ENCODE data around the gene JHY. TPM values are rescaled to one million over a fixed set of nuclear protein-coding genes. Genes with fewer than 3 reads are reported as not detected.

JHY gene
- total and polyA plus RNA-seq, 2 donors (not counting 1 experiment from before 2014, with no cell fraction given): 2.3 to 5.1 TPM

DNA sequence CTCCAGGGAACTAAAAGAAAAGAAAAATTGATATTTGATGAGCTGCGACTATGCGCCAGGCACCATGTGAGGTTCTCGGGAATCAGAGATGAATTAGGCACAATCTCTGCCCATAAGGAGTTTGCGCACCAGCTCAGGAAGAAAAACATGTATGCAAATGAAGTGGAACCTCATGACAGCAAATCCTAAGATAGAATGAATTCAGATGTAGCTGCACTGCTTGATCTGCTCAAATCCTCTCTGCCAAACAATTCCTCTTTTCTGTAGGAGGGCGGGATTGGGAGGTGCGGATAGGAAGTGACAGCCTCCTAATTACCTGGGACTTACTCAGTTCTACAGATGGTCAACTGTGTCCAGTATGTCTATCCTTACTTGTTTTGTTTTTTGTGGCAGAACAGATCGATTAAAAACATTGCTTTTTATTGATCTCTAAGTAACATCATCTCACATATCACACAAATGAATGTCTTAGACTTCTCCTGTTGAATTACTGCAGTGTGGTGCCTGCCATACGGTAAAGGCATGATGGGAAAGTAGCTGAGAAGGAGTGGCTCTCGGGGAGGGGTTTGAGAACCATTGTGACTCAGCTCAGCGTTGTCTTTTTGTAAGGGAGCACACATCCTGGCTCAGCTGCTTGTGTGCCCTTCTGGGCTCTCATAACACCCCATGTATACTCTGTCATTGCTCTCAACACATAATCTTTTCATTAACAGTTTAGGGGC, 30.3 kb upstream of the JHY start:
- no peaks in the 10 kb centered on the region for H3K27me3 ChIP-seq (replicated peaks in 1 of 4; ENCODE audit: control extremely low read depth in 1 of 4, control insufficient read depth in 3 of 4, insufficient read depth in 4 of 4, low read length in 3 of 4)
- peak overlapping the region; percentile 34 to 59 for H3K27ac ChIP-seq (ENCODE audit: low read length in 2 of 2)
- CTCF ChIA-PET: interaction anchor here (0.7 to 9.1 kb wide), 24 partner anchors 8 to 276 kb away, joined by 3 to 319 read pairs (median 23); partner anchors contain the start of gene UBASH3B
- no peaks in the 10 kb centered on the region for H4K20me1 ChIP-seq (ENCODE audit: control insufficient read depth, insufficient read depth, low read length, poor library complexity, severe bottlenecking)
- peaks cover 14 to 30% of the 10 kb centered on the region in 2 donors for H3K4me1 ChIP-seq (ENCODE audit: control insufficient read depth in 2 of 2, insufficient read depth in 2 of 2, low read length in 2 of 2)
- ATAC-seq (ENCODE audit: low read depth) (no peak), DNase-seq (peak; percentile 15)
- no peaks in the 10 kb centered on the region for H3K9me3 Mint-ChIP-seq (ENCODE audit: insufficient read depth)
- peak overlapping the region; percentile 78 for H3K4me3 Mint-ChIP-seq
- H3K79me2 ChIP-seq (ENCODE audit: control insufficient read depth, insufficient read depth, low read length): no peaks in the 10 kb centered on the region
- H3K9me3 ChIP-seq (ENCODE audit: control extremely low read depth in 1 of 3, control insufficient read depth in 2 of 3, insufficient read depth in 1 of 3, low read length in 2 of 3): no peaks in the 10 kb centered on the region
- H3K27ac Mint-ChIP-seq: peak overlapping the region; percentile 73
- peak overlapping the region; percentile 49 for H2AFZ ChIP-seq (ENCODE audit: insufficient read depth, low read depth, low read length, poor library complexity, severe bottlenecking)
- TF ChIP-seq, protein P1, sequence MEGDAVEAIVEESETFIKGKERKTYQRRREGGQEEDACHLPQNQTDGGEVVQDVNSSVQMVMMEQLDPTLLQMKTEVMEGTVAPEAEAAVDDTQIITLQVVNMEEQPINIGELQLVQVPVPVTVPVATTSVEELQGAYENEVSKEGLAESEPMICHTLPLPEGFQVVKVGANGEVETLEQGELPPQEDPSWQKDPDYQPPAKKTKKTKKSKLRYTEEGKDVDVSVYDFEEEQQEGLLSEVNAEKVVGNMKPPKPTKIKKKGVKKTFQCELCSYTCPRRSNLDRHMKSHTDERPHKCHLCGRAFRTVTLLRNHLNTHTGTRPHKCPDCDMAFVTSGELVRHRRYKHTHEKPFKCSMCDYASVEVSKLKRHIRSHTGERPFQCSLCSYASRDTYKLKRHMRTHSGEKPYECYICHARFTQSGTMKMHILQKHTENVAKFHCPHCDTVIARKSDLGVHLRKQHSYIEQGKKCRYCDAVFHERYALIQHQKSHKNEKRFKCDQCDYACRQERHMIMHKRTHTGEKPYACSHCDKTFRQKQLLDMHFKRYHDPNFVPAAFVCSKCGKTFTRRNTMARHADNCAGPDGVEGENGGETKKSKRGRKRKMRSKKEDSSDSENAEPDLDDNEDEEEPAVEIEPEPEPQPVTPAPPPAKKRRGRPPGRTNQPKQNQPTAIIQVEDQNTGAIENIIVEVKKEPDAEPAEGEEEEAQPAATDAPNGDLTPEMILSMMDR (IDR thresholded peaks at IDR 0.05): no peak
- no peak for TF ChIP-seq EZH2 (IDR thresholded peaks at IDR 0.05; ENCODE audit: borderline replicate concordance, insufficient read depth, low read depth, low read length, poor library complexity, severe bottlenecking)
- intact Hi-C loops (cut with micrococcal nuclease): loop anchor here (5.0 to 10.0 kb wide), 2 partner anchors 40 to 1197 kb away; no protein-coding TSS in a partner anchor
- POLR2A ChIA-PET: interaction anchor here (0.6 to 1.6 kb wide), 4 partner anchors 56 to 1102 kb away, joined by 3 to 5 read pairs (median 4); no protein-coding TSS in a partner anchor
- H3K9ac ChIP-seq (ENCODE audit: low read length): peak overlapping the region; percentile 45
- H3K27me3 Mint-ChIP-seq: no peaks in the 10 kb centered on the region
- peak overlapping the region in 4 of 5 experiments; percentile 27 to 50 (median 34) for H3K4me3 ChIP-seq (ENCODE audit: control extremely low read depth in 1 of 5, extremely low read depth in 1 of 5, insufficient read depth in 1 of 5, low read depth in 2 of 5, low read length in 4 of 5)
- H3K4me1 Mint-ChIP-seq: peaks cover 29% of the 10 kb centered on the region
- no peaks in the 10 kb centered on the region for H3K36me3 ChIP-seq (replicated peaks in 1 of 2; ENCODE audit: control extremely low read depth in 1 of 2, control insufficient read depth in 1 of 2, extremely low read depth in 1 of 2, insufficient read depth in 2 of 2, low read length in 1 of 2)
- peak overlapping the region; percentile 59 for H3K4me2 ChIP-seq (replicated peaks; ENCODE audit: low read depth, low read length, poor library complexity, severe bottlenecking)
- WGBS (ENCODE audit: insufficient coverage): 83% methylated on average over 6 of the region's 10 CpGs

DNA sequence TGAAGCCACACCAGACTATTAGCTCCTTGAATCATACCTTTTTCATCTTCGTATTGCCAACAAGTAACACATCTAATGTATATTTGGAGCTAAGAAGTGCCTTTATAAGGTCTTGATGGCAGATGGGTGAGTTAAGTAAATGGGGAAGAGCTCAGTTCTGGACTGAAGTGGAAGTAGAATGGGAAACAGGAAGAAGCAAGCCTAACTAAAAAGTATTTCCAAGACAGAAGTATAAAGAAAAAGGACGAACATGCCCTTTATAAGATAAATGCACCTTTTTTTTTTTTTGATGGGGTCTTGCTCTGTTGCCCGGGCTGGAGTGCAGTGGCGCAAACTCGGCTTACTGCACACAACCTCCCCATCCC, 29.8 kb upstream of the JHY start:
- H4K20me1 ChIP-seq (ENCODE audit: control insufficient read depth, insufficient read depth, low read length, poor library complexity, severe bottlenecking): no peaks in the 10 kb centered on the region
- peak overlapping the region; percentile 49 for H2AFZ ChIP-seq (ENCODE audit: insufficient read depth, low read depth, low read length, poor library complexity, severe bottlenecking)
- no peaks in the 10 kb centered on the region for H3K36me3 ChIP-seq (replicated peaks in 1 of 2; ENCODE audit: control extremely low read depth in 1 of 2, control insufficient read depth in 1 of 2, extremely low read depth in 1 of 2, insufficient read depth in 2 of 2, low read length in 1 of 2)
- H3K9me3 ChIP-seq (ENCODE audit: control extremely low read depth in 1 of 3, control insufficient read depth in 2 of 3, insufficient read depth in 1 of 3, low read length in 2 of 3): no peaks in the 10 kb centered on the region
- POLR2A ChIA-PET: interaction anchor here (0.7 to 1.6 kb wide), 4 partner anchors 20 to 1102 kb away, joined by 3 to 4 read pairs (median 3); no protein-coding TSS in a partner anchor
- no peaks in the 10 kb centered on the region for H3K9me3 Mint-ChIP-seq (ENCODE audit: insufficient read depth)
- no peak for TF ChIP-seq EZH2 (IDR thresholded peaks at IDR 0.05; ENCODE audit: borderline replicate concordance, insufficient read depth, low read depth, low read length, poor library complexity, severe bottlenecking)
- TF ChIP-seq, protein P1 (IDR thresholded peaks at IDR 0.05): no peak
- DNase-seq (no peak), ATAC-seq (ENCODE audit: low read depth) (no peak)
- H3K4me1 Mint-ChIP-seq: peaks cover 24% of the 10 kb centered on the region
- intact Hi-C loops (cut with micrococcal nuclease): loop anchor here (5.0 to 10.0 kb wide), 2 partner anchors 40 to 1198 kb away; no protein-coding TSS in a partner anchor
- H3K9ac ChIP-seq (ENCODE audit: low read length): peak overlapping the region; percentile 45
- no peak overlapping the region for H3K4me3 ChIP-seq (ENCODE audit: control extremely low read depth in 1 of 5, extremely low read depth in 1 of 5, insufficient read depth in 1 of 5, low read depth in 2 of 5, low read length in 4 of 5)
- H3K4me1 ChIP-seq (ENCODE audit: control insufficient read depth in 2 of 2, insufficient read depth in 2 of 2, low read length in 2 of 2): peaks cover 14 to 25% of the 10 kb centered on the region in 2 donors
- peak overlapping the region; percentile 34 to 59 for H3K27ac ChIP-seq (ENCODE audit: low read length in 2 of 2)
- peak overlapping the region; percentile 59 for H3K4me2 ChIP-seq (replicated peaks; ENCODE audit: low read depth, low read length, poor library complexity, severe bottlenecking)
- no peaks in the 10 kb centered on the region for H3K27me3 ChIP-seq (replicated peaks in 1 of 4; ENCODE audit: control extremely low read depth in 1 of 4, control insufficient read depth in 3 of 4, insufficient read depth in 4 of 4, low read length in 3 of 4)
- WGBS (ENCODE audit: insufficient coverage): no CpG with 5 or more reads among the region's 5 CpGs
- H3K79me2 ChIP-seq (ENCODE audit: control insufficient read depth, insufficient read depth, low read length): no peaks in the 10 kb centered on the region
- H3K27ac Mint-ChIP-seq: peak overlapping the region; percentile 73
- H3K4me3 Mint-ChIP-seq: peak overlapping the region; percentile 78
- CTCF ChIA-PET: interaction anchor here (0.7 to 9.1 kb wide), 25 partner anchors 8 to 276 kb away, joined by 3 to 319 read pairs (median 23); partner anchors contain the start of genes CRTAM and UBASH3B
- no peaks in the 10 kb centered on the region for H3K27me3 Mint-ChIP-seq

All from B cell (primary cell).